Measurements from ENCODE around the gene GFAP. TPM values are rescaled to one million over a fixed set of nuclear protein-coding genes. Genes with fewer than 3 reads are reported as not detected.

The GFAP gene
- total and polyA plus RNA-seq, 7 donors = 1.3 to 2.4 TPM; not detected in 5

GRCh38 chr17:44914698-44915271 lies 515 bp downstream of the GFAP start:
- intact Hi-C loops (cut with DNase I) = loop anchor here (10.0 kb wide), 1 partner anchor 280 kb away; no protein-coding TSS in a partner anchor
- Histone ChIP-seq H3K36me3 (no peaks in the 10 kb centered on the region), H3K27ac (no peak overlapping the region), H3K27me3 (peaks cover 0 to 3% (median 0%) of the 10 kb centered on the region in 3 donors), H3K4me3 (no peak overlapping the region), H3K4me1 (peaks cover 0 to 36% (median 29%) of the 10 kb centered on the region in 4 donors), H3K9me3 (no peaks in the 10 kb centered on the region)
- 88 to 90% methylated on average over 19 of the region's 19 CpGs for WGBS, 2 donors
- no peak for DNase-seq
- TF ChIP-seq POLR2A (IDR thresholded peaks at IDR 0.05) (no peak), EP300 (IDR thresholded peaks at IDR 0.05) (no peak), CTCF (IDR thresholded peaks at IDR 0.05) (no peak), POLR2AphosphoS5 (IDR thresholded peaks at IDR 0.05) (no peak)

- Histone ChIP-seq H3K27me3 (peaks cover 0 to 3% (median 0%) of the 10 kb centered on the region in 3 donors), H3K36me3 (no peaks in the 10 kb centered on the region), H3K4me3 (no peak overlapping the region), H3K9me3 (no peaks in the 10 kb centered on the region), H3K4me1 (peaks cover 0 to 39% (median 29%) of the 10 kb centered on the region in 4 donors), H3K27ac (no peak overlapping the region)
- 78 to 79% methylated on average over 4 of the region's 4 CpGs for WGBS, 2 donors
- intact Hi-C loops (cut with DNase I) = loop anchor here (10.0 kb wide), 1 partner anchor 281 kb away; no protein-coding TSS in a partner anchor
- peak; percentile 50 for DNase-seq
- TF ChIP-seq POLR2A (IDR thresholded peaks at IDR 0.05) (no peak), POLR2AphosphoS5 (IDR thresholded peaks at IDR 0.05) (no peak), CTCF (IDR thresholded peaks at IDR 0.05) (no peak), EP300 (IDR thresholded peaks at IDR 0.05) (no peak)
Measured at GRCh38 chr17:44914148-44914547, 1.2 kb downstream of the GFAP start.

- no peak overlapping the region for H3K4me3 ChIP-seq
- 50 to 52% methylated on average over 6 of the region's 6 CpGs for WGBS, 2 donors
- H3K4me1 ChIP-seq = peaks cover 0 to 39% (median 29%) of the 10 kb centered on the region in 4 donors
- TF ChIP-seq POLR2A (IDR thresholded peaks at IDR 0.05) (no peak), POLR2AphosphoS5 (IDR thresholded peaks at IDR 0.05) (no peak), CTCF (IDR thresholded peaks at IDR 0.05) (no peak), EP300 (IDR thresholded peaks at IDR 0.05) (no peak)
- DNase-seq = peak; percentile 42
- intact Hi-C loops (cut with DNase I) = loop anchor here (10.0 kb wide), 1 partner anchor 281 kb away; no protein-coding TSS in a partner anchor
- H3K36me3 ChIP-seq = no peaks in the 10 kb centered on the region
- no peaks in the 10 kb centered on the region for H3K9me3 ChIP-seq
- H3K27ac ChIP-seq = no peak overlapping the region
- peaks cover 0 to 3% (median 0%) of the 10 kb centered on the region in 3 donors for H3K27me3 ChIP-seq
Measured at GRCh38 chr17:44913676-44914075, 1.6 kb downstream of the GFAP start.

GRCh38 chr17:44912763-44913544 lies 2.3 kb downstream of the GFAP start:
- WGBS, 2 donors = 87% methylated on average over 14 of the region's 14 CpGs
- Histone ChIP-seq H3K4me3 (no peak overlapping the region), H3K9me3 (no peaks in the 10 kb centered on the region), H3K36me3 (no peaks in the 10 kb centered on the region), H3K27me3 (peaks cover 0 to 3% (median 0%) of the 10 kb centered on the region in 3 donors), H3K27ac (no peak overlapping the region), H3K4me1 (peaks cover 0 to 36% (median 29%) of the 10 kb centered on the region in 4 donors)
- intact Hi-C loops (cut with DNase I) = loop anchor here (10.0 kb wide), 1 partner anchor 282 kb away; no protein-coding TSS in a partner anchor
- TF ChIP-seq EP300 (IDR thresholded peaks at IDR 0.05) (no peak), POLR2A (IDR thresholded peaks at IDR 0.05) (no peak), POLR2AphosphoS5 (IDR thresholded peaks at IDR 0.05) (no peak)
- DNase-seq = peak; percentile 60
